T-cell (primary cell): ENCODE results near the gene GNAI3. TPM values are rescaled to one million over a fixed set of nuclear protein-coding genes. Genes with fewer than 3 reads are reported as not detected.

Source experiments
- ATAC-seq, 4 experiments: fragments of 200-7000 bp in 3 of 4; fragments of 150-1000 bp in 1 of 4; cut with Tn5 transposase; replicated peaks in 1 of 4; 1 replicate in 3 of 4; 2 replicates in 1 of 4; pipeline ENCODE4 v1.10.0; 2021; ENCODE audit warnings: moderate library complexity in 3 of 4, mild to moderate bottlenecking in 2 of 4, moderate number of reproducible peaks in 1 of 4
- CTCF ChIA-PET, 2 donors: fragments of 300-600 bp; sonication (Branson Sonifier 250); formaldehyde crosslinking; loops; one replicate each; lab custom pipeline; 2022; ENCODE audit warnings: antibody characterized with exemption in 2 of 2; lab: Charles Lee
- POLR2A ChIA-PET, 2 donors: fragments of 300-600 bp; sonication (Branson Sonifier 250); formaldehyde crosslinking; loops; one replicate each; lab custom pipeline; 2022; ENCODE audit warnings: antibody characterized with exemption in 2 of 2; lab: Charles Lee
- DNase-seq, 35 experiments: peaks; one replicate each; pipeline versions ENCODE4 v3.0.0 to v3.0.0-alpha.2; 2013 to 2023
- H3K27ac ChIP-seq: one replicate; pipeline ENCODE4 v1.5.1; 2013; ENCODE audit warnings: low read length
- H3K27me3 ChIP-seq, 2 experiments: replicated peaks in 1 of 2; 1 replicate in 1 of 2; 2 replicates in 1 of 2; pipeline versions ENCODE4 v1.6.1 to v1.7.0; 2013; ENCODE audit warnings: low read length in 1 of 2, mixed read lengths in 1 of 2; ENCODE audit not compliant: control insufficient read depth in 2 of 2, insufficient read depth in 2 of 2; ENCODE audit errors: extremely low read depth in 1 of 2
- H3K36me3 ChIP-seq, 2 donors: 1 replicate in 1 of 2; 2 replicates in 1 of 2; pipeline versions ENCODE4 v1.6.1 to v1.7.0; 2013; ENCODE audit warnings: low read length in 1 of 2; ENCODE audit not compliant: control insufficient read depth in 2 of 2, insufficient read depth in 1 of 2; ENCODE audit errors: extremely low read depth in 1 of 2
- H3K4me1 ChIP-seq, 2 experiments: 1 replicate in 1 of 2; 2 replicates in 1 of 2; pipeline versions ENCODE4 v1.6.1 to v1.7.0; 2013; ENCODE audit warnings: low read length in 2 of 2, mixed read lengths in 1 of 2; ENCODE audit not compliant: insufficient read depth in 2 of 2, control insufficient read depth in 1 of 2; ENCODE audit errors: extremely low read depth in 1 of 2
- H3K4me3 ChIP-seq, 2 donors: 1 replicate in 1 of 2; 2 replicates in 1 of 2; pipeline versions ENCODE4 v1.5.1 to v1.7.0; 2013; ENCODE audit warnings: mild to moderate bottlenecking in 2 of 2, low read length in 1 of 2, moderate library complexity in 1 of 2; ENCODE audit not compliant: control insufficient read depth in 1 of 2; ENCODE audit errors: extremely low read depth in 1 of 2
- H3K9me3 ChIP-seq: 2 replicates; pipeline ENCODE4 v1.7.0; 2013
- H3K27ac Mint-ChIP-seq, 2 donors: one replicate each; pipeline ENCODE4 v1.8.0; 2020 to 2021; ENCODE audit warnings: mild to moderate bottlenecking in 2 of 2, mixed read lengths in 2 of 2
- H3K27me3 Mint-ChIP-seq, 2 donors: one replicate each; pipeline ENCODE4 v1.8.0; 2021 to 2022; ENCODE audit warnings: mixed read lengths in 2 of 2
- H3K36me3 Mint-ChIP-seq: one replicate; pipeline ENCODE4 v1.8.0; 2021; ENCODE audit warnings: mixed read lengths
- H3K4me1 Mint-ChIP-seq, 3 donors: one replicate each; pipeline ENCODE4 v1.8.0; 2020 to 2022; ENCODE audit warnings: mixed read lengths in 3 of 3, mild to moderate bottlenecking in 1 of 3
- H3K4me3 Mint-ChIP-seq, 3 donors: one replicate each; pipeline ENCODE4 v1.8.0; 2020 to 2022; ENCODE audit warnings: mild to moderate bottlenecking in 3 of 3, mixed read lengths in 3 of 3, moderate library complexity in 3 of 3
- H3K9me3 Mint-ChIP-seq, 3 donors: one replicate each; pipeline ENCODE4 v1.8.0; 2020 to 2022; ENCODE audit warnings: mixed read lengths in 3 of 3
- WGBS: methylation state at CpG from one replicate; pipeline ENCODE4 v1.1.5; 2013; ENCODE audit warnings: missing lambda C conversion rate; ENCODE audit not compliant: insufficient coverage; 5-methylcytosine and 5-hydroxymethylcytosine counted together
- total RNA-seq, 35 experiments: library from RNA in 6 of 35; stranded (reverse) in 6 of 35; fragments of 120-200 nt in 1 of 35; gene quantifications; one replicate each; pipeline versions ENCODE4 v1.2.1 to v1.2.4 and lab custom pipeline; 2013 to 2026

Gene GNAI3
- total RNA-seq, 5 donors from 2014 or later (not counting 1 experiment from before 2014, with no cell fraction given) = 5.4 to 7.2 (median 6.5) TPM

- 96% methylated on average over 3 of the region's 3 CpGs for WGBS
- H3K27me3 Mint-ChIP-seq = no peaks in the 10 kb centered on the region
- ATAC-seq (no peak), DNase-seq (no peak)
- CTCF ChIA-PET = interaction anchor here (0.6 to 9.4 kb wide), 6 partner anchors 12 to 341 kb away, joined by 3 to 375 read pairs (median 4); partner anchors contain the start of gene CYB561D1 (in 2 of the 2)
- peaks cover 10 to 31% of the 10 kb centered on the region in 2 experiments for H3K4me1 ChIP-seq
- POLR2A ChIA-PET = interaction anchor here in 1 of 2 donors (0.5 kb wide), 2 partner anchors 42 to 305 kb away, joined by 3 read pairs; no protein-coding TSS in a partner anchor
- peaks cover 30 to 38% (median 31%) of the 10 kb centered on the region in 3 donors for H3K4me1 Mint-ChIP-seq
- no peak overlapping the region for H3K4me3 Mint-ChIP-seq
- no peak overlapping the region for H3K27ac ChIP-seq
- H3K4me3 ChIP-seq = no peak overlapping the region
- H3K27me3 ChIP-seq = peaks cover 0 to 3% of the 10 kb centered on the region in 2 experiments
- H3K36me3 Mint-ChIP-seq = no peaks in the 10 kb centered on the region
- H3K36me3 ChIP-seq = no peaks in the 10 kb centered on the region
- no peaks in the 10 kb centered on the region for H3K9me3 Mint-ChIP-seq
- H3K9me3 ChIP-seq = no peaks in the 10 kb centered on the region
- H3K27ac Mint-ChIP-seq = no peak overlapping the region
Observed at GRCh38 chr1:109528712-109529111, 19.7 kb upstream of the GNAI3 start.

- Mint-ChIP-seq H3K4me3 (no peak overlapping the region), H3K36me3 (no peaks in the 10 kb centered on the region), H3K9me3 (no peaks in the 10 kb centered on the region), H3K27ac (peak overlapping the region in 1 of 2 donors; percentile 52), H3K4me1 (peaks cover 30 to 38% (median 31%) of the 10 kb centered on the region in 3 donors), H3K27me3 (no peaks in the 10 kb centered on the region)
- Histone ChIP-seq H3K4me3 (no peak overlapping the region), H3K4me1 (peaks cover 10 to 31% of the 10 kb centered on the region in 2 experiments), H3K9me3 (no peaks in the 10 kb centered on the region), H3K36me3 (no peaks in the 10 kb centered on the region), H3K27ac (no peak overlapping the region), H3K27me3 (peaks cover 0 to 3% of the 10 kb centered on the region in 2 experiments)
- DNase-seq (no peak), ATAC-seq (no peak)
- 89% methylated on average over 6 of the region's 8 CpGs for WGBS
- CTCF ChIA-PET = interaction anchor here (1.0 to 9.4 kb wide), 6 partner anchors 14 to 35 kb away, joined by 3 to 375 read pairs (median 10); partner anchors contain the start of genes CYB561D1 (in 2 of the 2) and AMIGO1 (in 1 of the 2)
- POLR2A ChIA-PET = interaction anchor here (1.2 to 1.4 kb wide), 2 partner anchors 16 to 28 kb away, joined by 3 read pairs; no protein-coding TSS in a partner anchor
Observed at GRCh38 chr1:109529881-109530456, 18.4 kb upstream of the GNAI3 start.

GRCh38 chr1:109530457-109531087, 17.8 kb upstream of the GNAI3 start:
- WGBS = 89% methylated on average over 13 of the region's 13 CpGs
- POLR2A ChIA-PET = interaction anchor here (1.2 to 1.4 kb wide), 2 partner anchors 16 to 28 kb away, joined by 3 read pairs; no protein-coding TSS in a partner anchor

GRCh38 chr1:109531380-109531779, 17.0 kb upstream of the GNAI3 start:
- Mint-ChIP-seq H3K27ac (peak overlapping the region; percentile 64 to 88), H3K27me3 (no peaks in the 10 kb centered on the region), H3K36me3 (no peaks in the 10 kb centered on the region), H3K4me3 (peak overlapping the region; percentile 3 to 74 (median 14)), H3K4me1 (peaks cover 30 to 33% (median 31%) of the 10 kb centered on the region in 3 donors), H3K9me3 (no peaks in the 10 kb centered on the region)
- WGBS = 88% methylated on average over 1 of the region's 4 CpGs
- peaks cover 0 to 5% of the 10 kb centered on the region in 2 experiments for H3K27me3 ChIP-seq
- H3K4me1 ChIP-seq = peaks cover 10 to 31% of the 10 kb centered on the region in 2 experiments
- H3K27ac ChIP-seq = no peak overlapping the region
- no peak overlapping the region for H3K4me3 ChIP-seq
- ATAC-seq (no peak), DNase-seq (no peak)
- no peaks in the 10 kb centered on the region for H3K36me3 ChIP-seq
- CTCF ChIA-PET = interaction anchor here (0.9 to 9.4 kb wide), 23 partner anchors 12 to 265 kb away, joined by 3 to 375 read pairs (median 11); partner anchors contain the start of genes CYB561D1 (in 2 of the 2), PSRC1 (in 2 of the 2), AMIGO1 (in 1 of the 2) and ATXN7L2 (in 1 of the 2)
- POLR2A ChIA-PET = interaction anchor here (0.6 to 0.7 kb wide), 2 partner anchors 248 to 254 kb away, joined by 3 read pairs; no protein-coding TSS in a partner anchor
- H3K9me3 ChIP-seq = no peaks in the 10 kb centered on the region

More at GRCh38 chr1:109530457-109531087, 17.8 kb upstream of the GNAI3 start:
- peak overlapping the region; percentile 64 to 88 for H3K27ac Mint-ChIP-seq
- no peaks in the 10 kb centered on the region for H3K9me3 Mint-ChIP-seq
- peak overlapping the region in 1 of 3 donors; percentile 74 for H3K4me3 Mint-ChIP-seq
- peaks cover 10 to 31% of the 10 kb centered on the region in 2 experiments for H3K4me1 ChIP-seq
- H3K27ac ChIP-seq = no peak overlapping the region
- H3K27me3 Mint-ChIP-seq = no peaks in the 10 kb centered on the region
- no peaks in the 10 kb centered on the region for H3K36me3 Mint-ChIP-seq
- CTCF ChIA-PET = interaction anchor here (1.0 to 9.4 kb wide), 5 partner anchors 15 to 35 kb away, joined by 3 to 375 read pairs (median 15); partner anchors contain the start of genes CYB561D1 (in 2 of the 2) and AMIGO1 (in 1 of the 2)
- peaks cover 0 to 5% of the 10 kb centered on the region in 2 experiments for H3K27me3 ChIP-seq
- H3K4me1 Mint-ChIP-seq = peaks cover 30 to 38% (median 31%) of the 10 kb centered on the region in 3 donors
- H3K36me3 ChIP-seq = no peaks in the 10 kb centered on the region
- ATAC-seq (no peak), DNase-seq (no peak)
- H3K4me3 ChIP-seq = no peak overlapping the region
- H3K9me3 ChIP-seq = no peaks in the 10 kb centered on the region

- no peak for ATAC-seq
Observed at GRCh38 chr1:109531826-109532364, 16.5 kb upstream of the GNAI3 start.

More at GRCh38 chr1:109531826-109532364, 16.5 kb upstream of the GNAI3 start:
- Histone ChIP-seq H3K36me3 (no peaks in the 10 kb centered on the region), H3K27ac (no peak overlapping the region), H3K4me1 (peaks cover 10 to 31% of the 10 kb centered on the region in 2 experiments), H3K27me3 (peaks cover 0 to 5% of the 10 kb centered on the region in 2 experiments), H3K4me3 (peak overlapping the region in 1 of 2 donors; percentile 2), H3K9me3 (no peaks in the 10 kb centered on the region)
- DNase-seq = no peak
- no peaks in the 10 kb centered on the region for H3K9me3 Mint-ChIP-seq
- no peaks in the 10 kb centered on the region for H3K27me3 Mint-ChIP-seq
- H3K27ac Mint-ChIP-seq = peak overlapping the region in 1 of 2 donors; percentile 88
- ChIA-PET POLR2A (interaction anchor here (0.5 to 1.2 kb wide), 5 partner anchors 22 to 254 kb away, joined by 3 read pairs; no protein-coding TSS in a partner anchor), CTCF (interaction anchor here (0.5 to 9.4 kb wide), 35 partner anchors 7 to 437 kb away, joined by 3 to 375 read pairs (median 8); partner anchors contain the start of genes ATXN7L2 (in 2 of the 2), CYB561D1 (in 2 of the 2), PSRC1 (in 2 of the 2) and AMIGO1 (in 1 of the 2))
- peak overlapping the region in 2 of 3 donors; percentile 74 to 80 for H3K4me3 Mint-ChIP-seq
- 65% methylated on average over 13 of the region's 16 CpGs for WGBS
- H3K36me3 Mint-ChIP-seq = no peaks in the 10 kb centered on the region
- peaks cover 30 to 33% (median 31%) of the 10 kb centered on the region in 3 donors for H3K4me1 Mint-ChIP-seq
